SK-N-MC (cell line): ENCODE results near the gene SGTA.

ENCODE experiments used
- EZH2 ChIP-seq: fragments of 200-600 bp; sonication (generic); IDR thresholded peaks from one replicate; pipeline ENCODE4 v1.6.1; 2017; ENCODE audit warnings: antibody characterized with exemption
- FOXP2 ChIP-seq: optimal IDR thresholded peaks from 2 replicates; pipeline ENCODE3; 2011; ENCODE audit warnings: mild to moderate bottlenecking, moderate library complexity; ENCODE audit not compliant: insufficient read depth; ENCODE audit errors: extremely low read length, control extremely low read depth
- POLR2AphosphoS5 ChIP-seq: IDR thresholded peaks from 2 replicates; pipeline ENCODE4 v1.6.1; 2012; ENCODE audit warnings: mild to moderate bottlenecking, low read depth, low read length, borderline replicate concordance

GRCh38 chr19:2711172-2711874 is 71.8 kb downstream of the SGTA start:
- TF ChIP-seq EZH2 (no peak), POLR2AphosphoS5 (no peak), FOXP2 (no peak)
